Heart left ventricle (tissue), 13 donors: ENCODE measurements around the gene RANBP17.

Experiments
- POLR2A ChIP-seq, 2 donors: fragments of 450-650 bp; IDR thresholded peaks; one replicate each; pipeline ENCODE4 v1.6.1; 2017; ENCODE audit warnings: antibody characterized with exemption in 2 of 2, mild to moderate bottlenecking in 2 of 2, moderate library complexity in 2 of 2
- TF ChIP-seq, protein P1 (sequence below), 12 donors: fragments of 200-600 bp; sonication (generic) in 4 of 12; IDR thresholded peaks; one replicate each; pipeline versions ENCODE4 v1.5.0 to v1.8.0; 2018 to 2022; ENCODE audit warnings: antibody characterized with exemption in 12 of 12, mild to moderate bottlenecking in 5 of 12
- donor health status: ischemic (EF 13 %, LVEDD 7.1; RV severe dilation, severe dysfunction).
- donor health status: DM: no; HTN: yes; CAD: no.
- donor health status: DM: no; HTN: no; CAD: no.
- donor health status: ischemic (EF 25% LVEDD 6.9; RV normal size, moderate dysfunction).
- donor health status: ischemic (EF 25% LVEDD 5.7; RV mildly dilated, moderate dysfunction).
- donor health status: ischemic (EF 35%, LVEDD 5.7; RV mildly dilated, moderate dysfunction).
- donor health status: nonischemic (EF 11% LVEDD 7.7; RV severe dilation, severe dysfunction).
- donor health status: DM: yes; HTN: yes; CAD: no.
- donor health status: PGD.
- donor health status: ischemic (EF 29% LVEDD 5.4; RV normal size, mild dysfunction).
- donor health status: nonischemic (EF 23%, LVEDD 6.1; RV moderate dilation, normal function).

DNA sequence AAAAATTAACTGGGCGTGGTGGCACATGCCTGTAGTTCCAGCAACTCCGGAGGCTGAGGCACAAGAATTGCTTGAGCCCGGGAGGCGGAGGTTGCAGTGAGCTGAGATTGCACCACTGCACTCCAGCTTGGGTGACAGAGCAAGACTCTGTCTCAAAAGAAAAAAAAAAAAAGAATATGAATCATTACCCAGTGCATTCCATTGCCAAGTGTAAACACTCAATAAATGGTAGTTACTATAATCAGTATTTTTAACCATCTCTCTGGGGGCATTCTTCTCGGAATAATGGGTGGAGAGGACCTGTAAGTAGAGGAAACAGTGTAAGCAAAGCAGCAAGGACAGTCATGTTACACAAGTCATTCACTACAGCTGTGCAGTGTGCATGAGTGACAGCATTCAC is 13.8 kb upstream of the RANBP17 start:
- TF ChIP-seq, protein P1, sequence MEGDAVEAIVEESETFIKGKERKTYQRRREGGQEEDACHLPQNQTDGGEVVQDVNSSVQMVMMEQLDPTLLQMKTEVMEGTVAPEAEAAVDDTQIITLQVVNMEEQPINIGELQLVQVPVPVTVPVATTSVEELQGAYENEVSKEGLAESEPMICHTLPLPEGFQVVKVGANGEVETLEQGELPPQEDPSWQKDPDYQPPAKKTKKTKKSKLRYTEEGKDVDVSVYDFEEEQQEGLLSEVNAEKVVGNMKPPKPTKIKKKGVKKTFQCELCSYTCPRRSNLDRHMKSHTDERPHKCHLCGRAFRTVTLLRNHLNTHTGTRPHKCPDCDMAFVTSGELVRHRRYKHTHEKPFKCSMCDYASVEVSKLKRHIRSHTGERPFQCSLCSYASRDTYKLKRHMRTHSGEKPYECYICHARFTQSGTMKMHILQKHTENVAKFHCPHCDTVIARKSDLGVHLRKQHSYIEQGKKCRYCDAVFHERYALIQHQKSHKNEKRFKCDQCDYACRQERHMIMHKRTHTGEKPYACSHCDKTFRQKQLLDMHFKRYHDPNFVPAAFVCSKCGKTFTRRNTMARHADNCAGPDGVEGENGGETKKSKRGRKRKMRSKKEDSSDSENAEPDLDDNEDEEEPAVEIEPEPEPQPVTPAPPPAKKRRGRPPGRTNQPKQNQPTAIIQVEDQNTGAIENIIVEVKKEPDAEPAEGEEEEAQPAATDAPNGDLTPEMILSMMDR (IDR thresholded peaks at IDR 0.05): no peak
- no peak for TF ChIP-seq POLR2A (IDR thresholded peaks at IDR 0.05)
